Measurements from ENCODE around the gene GAL3ST2. TPM values are rescaled to one million over a fixed set of nuclear protein-coding genes. Genes with fewer than 3 reads are reported as not detected.

Gene GAL3ST2
- polyA plus RNA-seq, 1 of the 3 experiments (the other 2 are of a cell fraction): 0.15 TPM

DNA sequence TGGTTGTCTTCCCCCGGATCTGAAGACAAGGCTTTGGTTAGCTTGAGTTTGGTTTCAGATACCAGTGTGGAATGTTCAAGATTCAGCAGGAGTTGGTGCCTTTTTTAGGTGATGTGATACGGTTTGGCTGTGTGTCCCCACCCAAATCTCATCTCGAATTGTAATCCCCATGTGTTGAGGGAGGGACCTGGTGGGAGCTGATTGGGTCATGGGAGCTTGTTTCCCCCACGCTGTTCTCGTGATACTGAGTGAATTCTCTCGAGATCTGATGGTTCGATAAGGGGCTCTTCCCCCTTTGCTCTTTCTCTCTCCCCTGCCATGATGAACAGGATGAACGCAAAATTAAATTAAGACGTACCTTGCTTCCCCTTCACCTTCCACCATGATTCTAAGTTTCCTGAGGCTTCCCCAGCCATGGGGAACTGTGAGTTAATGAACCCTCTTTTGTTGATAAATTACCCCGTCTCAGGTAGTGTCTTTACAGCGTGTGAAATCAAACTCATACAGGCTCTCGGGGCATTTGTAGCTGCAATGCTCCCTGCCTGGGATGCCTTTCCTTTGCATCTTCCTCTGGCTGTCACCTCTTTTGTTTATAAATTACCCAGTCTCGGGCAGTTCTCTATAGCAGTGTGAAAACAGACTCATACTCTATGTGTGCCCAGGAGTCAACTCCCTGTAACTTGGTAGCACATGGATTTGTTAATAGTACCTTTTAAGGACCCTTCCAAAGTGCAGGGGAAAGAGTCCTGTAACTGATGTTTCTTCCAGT is 60.8 kb downstream of the GAL3ST2 start:
- no peak overlapping the region for H3K27ac ChIP-seq (ENCODE audit: low read depth in 2 of 2, low read length in 1 of 2)
- no peaks in the 10 kb centered on the region for H3F3A ChIP-seq (replicated peaks; ENCODE audit: insufficient read depth)
- CTCF ChIA-PET: interaction anchor here (0.6 to 1.8 kb wide), 6 partner anchors 9 to 79 kb away, joined by 3 to 5 read pairs (median 4); no protein-coding TSS in a partner anchor
- no peak overlapping the region for H3K4me3 ChIP-seq (ENCODE audit: low read depth in 2 of 2, low read length in 1 of 2)
- no peaks in the 10 kb centered on the region for H4K20me1 ChIP-seq (ENCODE audit: insufficient read depth)
- H2AFZ ChIP-seq (ENCODE audit: low read depth): no peak overlapping the region
- H3K27me3 ChIP-seq (ENCODE audit: insufficient read depth): no peaks in the 10 kb centered on the region
- no peaks in the 10 kb centered on the region for H3K9me2 ChIP-seq
- H3K9me3 ChIP-seq: no peaks in the 10 kb centered on the region
- whole genome bisulfite sequencing (ENCODE audit: low lambda C conversion rate): 50% methylated on average over 13 of the region's 13 CpGs
- POLR2A ChIA-PET: interaction anchor here (0.9 kb wide), 1 partner anchor 34 kb away, joined by 3 read pairs; no protein-coding TSS in a partner anchor
- no peak for TF ChIP-seq RCOR1 (IDR thresholded peaks at IDR 0.05; ENCODE audit: low read length)
- no peak for TF ChIP-seq SIN3A (IDR thresholded peaks at IDR 0.05; ENCODE audit: borderline replicate concordance, low read depth, low read length)
- TF ChIP-seq TAF1 (IDR thresholded peaks at IDR 0.05; ENCODE audit: borderline replicate concordance, low read depth, low read length): no peak
- TF ChIP-seq FOXJ3 (CRISPR knock-in tag; IDR thresholded peaks at IDR 0.05): no peak
- no peak for TF ChIP-seq POLR2AphosphoS5 (IDR thresholded peaks at IDR 0.05; ENCODE audit: low read depth, low read length)
- TF ChIP-seq FOXM1 (IDR thresholded peaks at IDR 0.05; ENCODE audit: low read depth): no peak
- no peak for TF ChIP-seq ELF1 (IDR thresholded peaks at IDR 0.05)
- no peak for TF ChIP-seq CHD2 (IDR thresholded peaks at IDR 0.05; ENCODE audit: low read length, partially characterized antibody)
- no peak for TF ChIP-seq EZH2phosphoT487 (IDR thresholded peaks at IDR 0.05; ENCODE audit: borderline replicate concordance, low read depth)
- peaks cover 0 to 4% of the 10 kb centered on the region in 2 experiments; a peak in 1 of 4 replicates for H3K4me1 ChIP-seq (ENCODE audit: control insufficient read depth in 1 of 2, insufficient read depth in 2 of 2, low read depth in 1 of 2, low read length in 1 of 2)
- no peaks in the 10 kb centered on the region for H3K36me3 ChIP-seq (replicated peaks in 1 of 2; ENCODE audit: control insufficient read depth in 1 of 2, insufficient read depth in 2 of 2, low read length in 1 of 2)
- no peak for DNase-seq
- no peak overlapping the region for H3K4me2 ChIP-seq
- H3K79me2 ChIP-seq (ENCODE audit: insufficient read depth): no peaks in the 10 kb centered on the region
- no peak overlapping the region for H3K9ac ChIP-seq

GRCh38 chr2:241841181-241842066 is 64.8 kb downstream of the GAL3ST2 start:
- Histone ChIP-seq H3K4me2 (no peak overlapping the region), H3K9ac (no peak overlapping the region), H2AFZ (ENCODE audit: low read depth) (no peak overlapping the region), H3K4me3 (ENCODE audit: low read depth in 2 of 2, low read length in 1 of 2) (no peak overlapping the region), H3K9me3 (no peaks in the 10 kb centered on the region), H3K9me2 (no peaks in the 10 kb centered on the region), H3K27me3 (ENCODE audit: insufficient read depth) (no peaks in the 10 kb centered on the region), H3K4me1 (ENCODE audit: control insufficient read depth in 1 of 2, insufficient read depth in 2 of 2, low read depth in 1 of 2, low read length in 1 of 2) (no peaks in the 10 kb centered on the region; a peak in 1 of 4 replicates), H3F3A (replicated peaks; ENCODE audit: insufficient read depth) (no peaks in the 10 kb centered on the region), H3K79me2 (ENCODE audit: insufficient read depth) (no peaks in the 10 kb centered on the region), H3K36me3 (replicated peaks in 1 of 2; ENCODE audit: control insufficient read depth in 1 of 2, insufficient read depth in 2 of 2, low read length in 1 of 2) (no peaks in the 10 kb centered on the region), H4K20me1 (ENCODE audit: insufficient read depth) (no peaks in the 10 kb centered on the region), H3K27ac (ENCODE audit: low read depth in 2 of 2, low read length in 1 of 2) (no peak overlapping the region)
- ChIA-PET CTCF (interaction anchor here (0.6 to 1.6 kb wide), 5 partner anchors 16 to 176 kb away, joined by 3 to 4 read pairs (median 3); no protein-coding TSS in a partner anchor), POLR2A (interaction anchor here (1.2 kb wide), 1 partner anchor 12 kb away, joined by 3 read pairs; no protein-coding TSS in a partner anchor)
- 86% methylated on average over 28 of the region's 28 CpGs for WGBS (ENCODE audit: low lambda C conversion rate)
- no peak for DNase-seq
- TF ChIP-seq PBX3 (IDR thresholded peaks at IDR 0.05) (no peak), ELF1 (IDR thresholded peaks at IDR 0.05) (no peak), NFIC (IDR thresholded peaks at IDR 0.05; ENCODE audit: borderline replicate concordance) (no peak), CHD2 (IDR thresholded peaks at IDR 0.05; ENCODE audit: low read length, partially characterized antibody) (no peak), REST (IDR thresholded peaks at IDR 0.05; ENCODE audit: low read depth, low read length) (no peak), FOSL2 (IDR thresholded peaks at IDR 0.05; ENCODE audit: borderline replicate concordance, low read depth) (no peak)
- TF ChIP-seq, protein P1, sequence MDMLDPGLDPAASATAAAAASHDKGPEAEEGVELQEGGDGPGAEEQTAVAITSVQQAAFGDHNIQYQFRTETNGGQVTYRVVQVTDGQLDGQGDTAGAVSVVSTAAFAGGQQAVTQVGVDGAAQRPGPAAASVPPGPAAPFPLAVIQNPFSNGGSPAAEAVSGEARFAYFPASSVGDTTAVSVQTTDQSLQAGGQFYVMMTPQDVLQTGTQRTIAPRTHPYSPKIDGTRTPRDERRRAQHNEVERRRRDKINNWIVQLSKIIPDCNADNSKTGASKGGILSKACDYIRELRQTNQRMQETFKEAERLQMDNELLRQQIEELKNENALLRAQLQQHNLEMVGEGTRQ (IDR thresholded peaks at IDR 0.05; ENCODE audit: borderline replicate concordance, low read depth, low read length): no peak
- TF ChIP-seq, protein P2, sequence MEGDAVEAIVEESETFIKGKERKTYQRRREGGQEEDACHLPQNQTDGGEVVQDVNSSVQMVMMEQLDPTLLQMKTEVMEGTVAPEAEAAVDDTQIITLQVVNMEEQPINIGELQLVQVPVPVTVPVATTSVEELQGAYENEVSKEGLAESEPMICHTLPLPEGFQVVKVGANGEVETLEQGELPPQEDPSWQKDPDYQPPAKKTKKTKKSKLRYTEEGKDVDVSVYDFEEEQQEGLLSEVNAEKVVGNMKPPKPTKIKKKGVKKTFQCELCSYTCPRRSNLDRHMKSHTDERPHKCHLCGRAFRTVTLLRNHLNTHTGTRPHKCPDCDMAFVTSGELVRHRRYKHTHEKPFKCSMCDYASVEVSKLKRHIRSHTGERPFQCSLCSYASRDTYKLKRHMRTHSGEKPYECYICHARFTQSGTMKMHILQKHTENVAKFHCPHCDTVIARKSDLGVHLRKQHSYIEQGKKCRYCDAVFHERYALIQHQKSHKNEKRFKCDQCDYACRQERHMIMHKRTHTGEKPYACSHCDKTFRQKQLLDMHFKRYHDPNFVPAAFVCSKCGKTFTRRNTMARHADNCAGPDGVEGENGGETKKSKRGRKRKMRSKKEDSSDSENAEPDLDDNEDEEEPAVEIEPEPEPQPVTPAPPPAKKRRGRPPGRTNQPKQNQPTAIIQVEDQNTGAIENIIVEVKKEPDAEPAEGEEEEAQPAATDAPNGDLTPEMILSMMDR (IDR thresholded peaks at IDR 0.05): no peak
